22Rv1 (cell line): ENCODE results near the gene SPTBN2.

Experiments used
- H3K27ac ChIP-seq: fragments of 450-650 bp; 2 replicates; pipeline ENCODE4 v1.5.1; 2017
- ZFX ChIP-seq: fragments of 450-650 bp; IDR thresholded peaks from 2 replicates; pipeline ENCODE4 v1.6.1; 2017; ENCODE audit warnings: antibody characterized with exemption, borderline replicate concordance
- TF ChIP-seq, protein P1 (sequence below): fragments of 450-650 bp; IDR thresholded peaks from 2 replicates; pipeline ENCODE4 v1.5.1; 2017; ENCODE audit warnings: mild to moderate bottlenecking

The SPTBN2 gene

GRCh38 chr11:66707486-66707885 is 21.5 kb downstream of the SPTBN2 start:
- TF ChIP-seq, protein P1, sequence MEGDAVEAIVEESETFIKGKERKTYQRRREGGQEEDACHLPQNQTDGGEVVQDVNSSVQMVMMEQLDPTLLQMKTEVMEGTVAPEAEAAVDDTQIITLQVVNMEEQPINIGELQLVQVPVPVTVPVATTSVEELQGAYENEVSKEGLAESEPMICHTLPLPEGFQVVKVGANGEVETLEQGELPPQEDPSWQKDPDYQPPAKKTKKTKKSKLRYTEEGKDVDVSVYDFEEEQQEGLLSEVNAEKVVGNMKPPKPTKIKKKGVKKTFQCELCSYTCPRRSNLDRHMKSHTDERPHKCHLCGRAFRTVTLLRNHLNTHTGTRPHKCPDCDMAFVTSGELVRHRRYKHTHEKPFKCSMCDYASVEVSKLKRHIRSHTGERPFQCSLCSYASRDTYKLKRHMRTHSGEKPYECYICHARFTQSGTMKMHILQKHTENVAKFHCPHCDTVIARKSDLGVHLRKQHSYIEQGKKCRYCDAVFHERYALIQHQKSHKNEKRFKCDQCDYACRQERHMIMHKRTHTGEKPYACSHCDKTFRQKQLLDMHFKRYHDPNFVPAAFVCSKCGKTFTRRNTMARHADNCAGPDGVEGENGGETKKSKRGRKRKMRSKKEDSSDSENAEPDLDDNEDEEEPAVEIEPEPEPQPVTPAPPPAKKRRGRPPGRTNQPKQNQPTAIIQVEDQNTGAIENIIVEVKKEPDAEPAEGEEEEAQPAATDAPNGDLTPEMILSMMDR: no peak
- no peak for TF ChIP-seq ZFX
- H3K27ac ChIP-seq: no peak overlapping the region

DNA sequence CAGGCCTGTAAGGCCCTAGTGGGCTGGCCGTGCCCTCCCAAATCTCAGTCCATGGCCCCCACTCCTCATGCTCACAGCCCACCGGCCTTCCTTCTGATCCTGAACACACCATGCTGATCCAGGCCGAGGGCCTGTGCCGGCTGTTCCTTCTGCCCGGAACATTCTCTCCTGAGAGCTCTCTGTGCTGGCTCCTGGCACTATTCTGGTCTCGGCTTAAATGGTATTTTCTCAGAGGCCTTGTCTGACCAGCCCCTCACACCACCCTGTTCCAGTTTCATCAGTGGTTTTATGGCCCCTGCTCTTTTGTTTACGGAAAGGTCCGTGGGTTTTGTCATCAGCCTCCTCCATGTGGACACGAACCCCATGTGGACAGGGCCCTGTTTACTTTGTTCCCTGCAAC is 22.0 kb downstream of the SPTBN2 start:
- H3K27ac ChIP-seq: no peak overlapping the region
- TF ChIP-seq, protein P1: no peak
- TF ChIP-seq ZFX: no peak

DNA sequence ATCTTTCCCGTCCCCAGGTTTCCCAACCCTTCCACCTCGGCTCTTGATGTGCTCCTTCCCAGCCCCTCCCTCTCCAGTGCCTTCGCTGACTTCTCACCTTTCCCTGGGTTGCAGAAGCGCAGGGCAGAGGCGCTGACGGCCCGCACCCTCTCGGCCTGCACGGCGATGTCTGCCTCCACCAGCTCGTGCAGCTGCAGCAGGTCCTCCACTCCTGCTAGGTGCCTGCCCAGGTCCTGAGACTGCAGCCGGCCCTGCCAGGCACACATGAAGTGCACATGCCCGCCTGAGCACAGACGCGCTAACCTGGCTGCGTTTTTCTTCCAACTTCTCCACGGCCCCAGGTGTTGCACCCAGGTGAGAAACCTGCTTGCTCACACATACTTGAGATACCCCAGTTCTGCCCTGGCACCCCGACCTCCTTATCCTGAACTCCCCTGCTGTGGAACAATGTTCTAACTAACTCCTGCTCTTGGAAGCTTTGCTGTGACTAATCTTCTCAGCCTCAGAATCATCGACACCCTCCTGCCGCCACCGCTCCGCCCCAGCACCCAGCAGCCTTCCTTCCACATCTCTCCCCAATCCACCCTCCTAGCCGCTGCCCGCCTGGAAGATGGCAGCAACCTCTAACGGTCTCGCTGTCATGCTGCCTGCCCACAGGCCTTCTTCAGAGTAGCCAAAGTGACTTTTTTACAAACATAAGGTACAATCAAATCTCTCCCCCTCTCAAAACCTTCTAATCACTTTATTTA is 23.3 kb downstream of the SPTBN2 start:
- H3K27ac ChIP-seq: no peak overlapping the region
- TF ChIP-seq ZFX: no peak
- TF ChIP-seq, protein P1: no peak

- TF ChIP-seq, protein P1: no peak
- H3K27ac ChIP-seq: no peak overlapping the region
Measured at GRCh38 chr11:66704659-66705360, 24.2 kb downstream of the SPTBN2 start.

GRCh38 chr11:66701432-66702240 is 27.4 kb downstream of the SPTBN2 start:
- TF ChIP-seq, protein P1: no peak
- no peak for TF ChIP-seq ZFX
- no peak overlapping the region for H3K27ac ChIP-seq

DNA sequence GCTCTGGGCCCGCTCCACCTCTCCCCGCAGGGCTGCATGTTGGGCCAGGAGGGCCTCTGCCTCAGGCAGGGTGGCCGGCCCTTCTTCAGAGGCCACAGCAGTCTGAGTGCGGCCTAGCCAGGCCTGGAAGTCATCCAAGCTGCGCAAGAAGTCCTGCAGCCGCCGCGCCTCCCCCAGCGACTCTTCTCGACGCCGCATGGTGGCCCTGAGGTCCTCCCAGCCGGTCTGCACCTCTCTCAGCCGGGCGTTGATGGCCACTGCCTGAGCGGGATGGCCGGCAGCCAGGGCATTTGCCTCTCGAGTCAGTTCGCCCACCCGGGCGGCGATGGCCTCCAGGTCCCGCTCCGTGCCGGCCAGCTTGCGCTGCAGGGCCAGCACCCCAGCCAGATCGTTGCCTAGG is 28.3 kb downstream of the SPTBN2 start:
- no peak overlapping the region for H3K27ac ChIP-seq
- TF ChIP-seq ZFX: no peak
- TF ChIP-seq, protein P1: no peak

DNA sequence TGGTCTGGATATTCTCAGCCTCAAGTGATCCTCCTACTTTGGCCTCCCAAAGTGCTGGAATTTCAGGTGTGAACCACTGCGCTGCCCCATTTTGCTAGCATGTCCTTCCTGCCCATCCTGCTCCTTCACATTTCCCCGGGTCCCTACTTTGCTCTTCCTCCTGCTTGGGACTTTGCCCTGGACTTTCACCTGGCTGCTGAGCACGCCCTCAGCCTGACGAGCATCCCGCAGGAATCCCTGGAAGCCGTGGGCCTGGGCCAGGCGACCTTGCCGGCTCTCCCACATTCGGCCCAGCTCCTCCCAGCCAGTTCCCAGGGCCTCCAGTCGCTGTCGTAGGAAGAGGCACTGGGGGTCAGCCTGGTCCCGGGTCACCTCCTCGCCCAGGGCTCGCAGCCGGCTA is 28.7 kb downstream of the SPTBN2 start:
- H3K27ac ChIP-seq: no peak overlapping the region
- TF ChIP-seq, protein P1: no peak
- no peak for TF ChIP-seq ZFX
